Suprapubic skin (tissue), 4 donors: ENCODE measurements around the gene CSH1.

ENCODE experiments used
- POLR2A ChIP-seq, 2 donors: fragments of 450-650 bp; IDR thresholded peaks; one replicate each; pipeline ENCODE4 v1.6.1; 2017; ENCODE audit warnings: antibody characterized with exemption in 2 of 2, mild to moderate bottlenecking in 2 of 2, moderate library complexity in 2 of 2
- POLR2AphosphoS5 ChIP-seq, 3 donors: sonication (generic); formaldehyde crosslinking; IDR thresholded peaks; one replicate each; pipeline ENCODE4 v1.6.1; 2017; ENCODE audit warnings: antibody characterized with exemption in 3 of 3

DNA sequence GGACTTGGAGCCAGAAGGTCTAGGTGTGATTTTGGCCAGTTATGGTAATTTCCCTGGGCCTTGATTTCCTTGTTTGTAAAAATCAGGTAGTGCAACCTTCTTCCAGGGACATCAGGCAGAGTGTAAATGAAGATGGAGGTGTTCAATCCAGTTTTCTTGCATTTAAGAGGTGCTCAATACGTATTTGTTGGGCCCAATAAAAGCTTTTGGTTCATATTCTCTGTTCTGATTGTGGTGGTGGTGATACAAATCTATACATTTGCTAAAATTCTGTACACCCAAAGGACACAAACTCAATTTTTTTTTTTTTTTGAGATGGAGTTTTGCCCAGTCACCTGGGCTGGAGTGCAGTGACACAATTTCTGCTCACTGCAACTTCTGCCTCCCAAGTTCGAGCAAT lies 29.8 kb upstream of the CSH1 start:
- TF ChIP-seq POLR2AphosphoS5 (IDR thresholded peaks at IDR 0.05) (no peak), POLR2A (IDR thresholded peaks at IDR 0.05) (no peak)
